GM19043 (cell line): Measurements from ENCODE around the gene MCM5.

ENCODE experiments used
- ATAC-seq: cut with Tn5 transposase; IDR thresholded peaks from one replicate; pipeline ENCODE4 v1.9.1; 2021; ENCODE audit warnings: low read depth; ENCODE audit not compliant: unreplicated experiment

MCM5 gene

GRCh38 chr22:35400501-35400790 is 506 bp downstream of the MCM5 start:
- ATAC-seq, result no peak

GRCh38 chr22:35401863-35402262 is 1.9 kb downstream of the MCM5 start:
- ATAC-seq, result no peak

- no peak for ATAC-seq
These were observed 3.4 kb downstream of the MCM5 start for GRCh38 chr22:35403356-35403755.

DNA sequence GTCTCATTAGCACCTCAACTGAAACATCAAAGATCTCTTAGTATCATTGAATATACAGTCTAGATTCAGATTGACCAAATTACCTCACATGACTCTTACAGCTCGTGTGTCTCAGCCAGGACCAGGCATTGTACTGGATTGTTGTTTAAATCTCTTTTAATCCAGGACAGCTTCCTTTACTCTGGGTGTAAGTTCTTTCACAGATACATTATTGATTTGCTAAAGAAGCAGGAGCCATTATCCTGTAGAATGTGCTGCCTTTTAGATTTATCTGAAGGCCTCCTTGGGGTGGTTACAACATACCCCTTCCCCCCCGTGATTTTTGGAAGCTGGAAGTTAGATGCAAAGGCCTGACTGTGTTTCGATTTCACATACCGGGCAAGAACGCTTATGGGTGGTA is 4.2 kb downstream of the MCM5 start:
- no peak for ATAC-seq

- ATAC-seq, result no peak
These were observed 6.5 kb downstream of the MCM5 start for GRCh38 chr22:35406443-35406842.

- no peak for ATAC-seq
These were observed 7.4 kb downstream of the MCM5 start for GRCh38 chr22:35407362-35407761.

DNA sequence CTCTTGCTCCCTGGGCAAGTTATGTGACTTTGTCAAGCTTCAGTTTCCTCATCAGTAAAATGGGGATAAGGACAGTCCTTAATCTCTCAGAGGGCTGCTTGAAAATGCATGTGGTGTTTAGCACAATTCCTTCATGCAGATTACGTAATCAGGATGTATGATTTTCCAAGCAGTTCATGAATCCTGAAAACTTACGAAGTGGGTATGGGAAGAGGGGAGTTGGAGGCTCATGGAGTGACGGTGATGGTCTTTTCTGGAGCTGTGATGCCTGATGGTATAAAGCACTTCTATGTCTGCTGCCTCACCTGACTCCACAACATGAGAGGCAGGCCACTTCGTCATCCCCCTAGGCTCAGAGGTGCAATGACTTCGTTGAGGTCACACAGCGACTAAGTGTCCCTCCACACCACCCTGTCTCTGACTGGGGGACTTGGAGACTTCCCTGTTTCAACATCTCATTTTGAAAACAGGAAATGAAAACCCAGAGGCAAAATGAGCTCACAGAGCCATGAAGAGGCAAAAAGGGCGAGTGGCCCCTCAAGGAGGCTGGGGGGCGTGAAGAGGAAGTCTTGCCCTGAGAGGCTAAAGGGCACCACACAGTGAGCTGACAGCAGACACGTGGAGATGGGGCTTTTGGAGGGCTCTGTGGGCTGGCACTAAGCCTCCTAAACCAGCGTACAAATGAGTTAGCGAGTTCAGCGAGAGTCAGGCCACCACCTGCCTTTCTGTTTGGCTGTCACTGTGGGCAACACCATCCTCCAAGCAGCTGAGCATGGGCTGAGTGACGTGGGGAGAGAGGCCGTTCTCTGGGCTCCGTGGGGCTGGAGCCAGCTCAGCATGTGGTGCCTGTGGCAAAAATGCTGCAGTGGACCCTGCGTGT is 10.1 kb downstream of the MCM5 start:
- ATAC-seq, result peak; percentile 63

DNA sequence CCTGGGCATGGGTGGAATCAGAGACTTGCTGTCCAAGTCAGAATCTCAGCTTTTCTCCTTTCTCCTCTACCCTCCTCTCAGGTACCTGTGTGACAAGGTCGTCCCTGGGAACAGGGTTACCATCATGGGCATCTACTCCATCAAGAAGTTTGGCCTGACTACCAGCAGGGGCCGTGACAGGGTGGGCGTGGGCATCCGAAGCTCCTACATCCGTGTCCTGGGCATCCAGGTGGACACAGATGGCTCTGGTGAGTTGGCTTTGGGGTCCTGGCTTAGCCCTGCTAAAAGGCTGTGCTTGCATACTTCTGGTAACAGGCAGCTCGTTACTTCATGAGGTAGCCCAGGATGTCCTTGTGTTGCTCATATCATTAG is 10.7 kb downstream of the MCM5 start:
- no peak for ATAC-seq

DNA sequence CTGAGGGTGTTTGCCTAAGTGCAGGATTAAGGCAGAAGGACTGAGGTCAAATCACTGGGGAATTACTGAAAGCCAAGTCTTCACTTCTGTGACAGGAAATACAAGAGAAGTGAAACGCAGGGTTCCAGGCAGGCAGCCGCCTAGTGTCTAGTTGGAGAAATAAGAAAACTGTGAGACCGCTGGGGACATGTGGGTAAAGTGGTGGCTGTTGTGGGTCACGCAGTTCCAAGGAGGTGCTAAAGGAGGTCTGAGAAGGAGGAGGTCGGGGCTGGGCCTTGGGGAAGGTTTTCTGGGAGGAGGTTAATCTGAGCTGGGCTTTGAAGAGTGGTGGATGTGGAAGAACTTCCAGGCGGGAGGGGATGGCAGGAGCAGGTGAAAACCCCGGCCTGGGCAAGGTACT is 11.2 kb downstream of the MCM5 start:
- ATAC-seq, result no peak

GRCh38 chr22:35413624-35414023 is 13.7 kb downstream of the MCM5 start:
- no peak for ATAC-seq

DNA sequence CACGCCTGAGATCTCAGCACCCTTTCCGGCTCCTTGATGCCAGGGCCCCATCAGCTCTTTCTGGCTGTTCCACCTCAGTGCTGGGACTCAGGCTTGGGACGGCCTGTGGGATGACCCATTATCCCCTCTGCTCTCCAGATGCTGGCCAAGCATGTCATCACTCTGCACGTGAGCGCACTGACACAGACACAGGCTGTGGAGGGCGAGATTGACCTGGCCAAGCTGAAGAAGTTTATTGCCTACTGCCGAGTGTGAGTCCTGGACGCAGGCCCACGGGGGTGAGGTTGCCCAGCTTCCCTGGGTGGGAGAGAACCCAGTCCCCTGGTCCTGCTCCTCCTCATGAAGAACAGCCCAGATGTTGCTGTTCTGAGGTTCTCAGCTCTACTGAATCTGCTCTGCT is 17.7 kb downstream of the MCM5 start:
- ATAC-seq, result no peak

- no peak for ATAC-seq
These were observed 18.1 kb downstream of the MCM5 start for GRCh38 chr22:35418088-35418487.

DNA sequence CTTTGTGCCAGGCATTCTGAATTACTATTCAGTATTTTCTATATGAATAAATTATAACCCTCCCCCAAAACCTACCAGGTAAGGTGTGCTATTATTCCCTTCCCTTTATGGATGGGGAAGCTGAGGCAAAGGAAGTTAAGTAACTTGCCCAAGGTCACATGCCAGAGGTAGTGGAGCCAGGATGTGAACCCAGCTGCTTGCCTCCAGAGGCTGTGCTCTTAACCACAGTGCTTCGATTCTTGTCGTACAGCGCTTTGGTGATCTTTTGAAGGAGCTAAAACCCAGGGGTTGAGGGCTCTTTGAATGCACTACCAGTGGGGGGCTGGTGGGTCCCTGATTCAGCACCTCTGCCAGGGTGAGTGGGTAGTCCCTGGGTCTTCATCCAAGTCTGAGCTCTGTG is 18.8 kb downstream of the MCM5 start:
- no peak for ATAC-seq

GRCh38 chr22:35419756-35420155 is 19.8 kb downstream of the MCM5 start:
- ATAC-seq, result no peak

- ATAC-seq, result no peak
These were observed 21.2 kb downstream of the MCM5 start for GRCh38 chr22:35421121-35421520.

DNA sequence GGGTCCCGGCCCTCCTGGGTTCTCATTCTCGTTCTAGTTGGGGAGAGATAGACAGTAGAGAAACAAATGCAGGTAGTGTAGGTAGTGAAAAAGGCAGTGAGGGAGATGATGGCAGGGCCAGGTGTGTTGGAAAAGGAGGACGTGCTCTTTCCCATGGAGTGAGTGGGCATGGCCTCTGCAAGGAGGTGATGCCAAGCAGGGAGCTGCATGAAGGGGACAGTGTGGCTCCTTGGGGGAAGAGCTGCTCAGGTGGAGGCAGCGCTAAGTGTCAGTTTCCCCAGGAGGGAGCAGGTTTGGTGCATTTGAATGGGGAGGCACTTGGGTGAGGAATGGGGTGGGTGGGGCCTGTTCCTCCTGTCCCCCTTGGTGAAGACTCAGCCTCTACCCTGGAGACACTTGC is 22.2 kb downstream of the MCM5 start:
- no peak for ATAC-seq

GRCh38 chr22:35422936-35423335 is 23.0 kb downstream of the MCM5 start:
- no peak for ATAC-seq

- ATAC-seq, result no peak
These were observed 24.1 kb downstream of the MCM5 start for GRCh38 chr22:35424081-35424480.

GRCh38 chr22:35424761-35425160 is 24.8 kb downstream of the MCM5 start:
- ATAC-seq, result no peak

DNA sequence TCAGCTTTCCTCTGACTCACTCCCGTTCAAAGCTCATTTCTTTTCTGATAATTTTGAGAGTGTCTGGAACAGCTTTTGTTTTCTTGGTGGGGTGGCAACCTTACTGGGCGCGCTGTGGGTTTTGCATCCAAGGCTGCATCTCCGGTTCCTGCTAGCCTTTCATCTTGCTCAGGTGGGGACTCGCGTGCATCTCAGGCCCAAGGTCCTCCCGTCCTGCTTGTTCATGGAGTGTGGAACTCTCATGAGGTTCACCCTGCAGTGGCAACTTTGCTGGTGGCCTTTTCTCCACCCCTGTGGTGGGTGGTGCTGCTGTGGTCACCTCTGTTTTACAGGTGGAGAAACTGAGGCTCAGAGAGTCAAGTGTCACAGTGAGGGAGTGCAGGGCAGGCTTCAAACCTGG is 25.6 kb downstream of the MCM5 start:
- ATAC-seq, result no peak

DNA sequence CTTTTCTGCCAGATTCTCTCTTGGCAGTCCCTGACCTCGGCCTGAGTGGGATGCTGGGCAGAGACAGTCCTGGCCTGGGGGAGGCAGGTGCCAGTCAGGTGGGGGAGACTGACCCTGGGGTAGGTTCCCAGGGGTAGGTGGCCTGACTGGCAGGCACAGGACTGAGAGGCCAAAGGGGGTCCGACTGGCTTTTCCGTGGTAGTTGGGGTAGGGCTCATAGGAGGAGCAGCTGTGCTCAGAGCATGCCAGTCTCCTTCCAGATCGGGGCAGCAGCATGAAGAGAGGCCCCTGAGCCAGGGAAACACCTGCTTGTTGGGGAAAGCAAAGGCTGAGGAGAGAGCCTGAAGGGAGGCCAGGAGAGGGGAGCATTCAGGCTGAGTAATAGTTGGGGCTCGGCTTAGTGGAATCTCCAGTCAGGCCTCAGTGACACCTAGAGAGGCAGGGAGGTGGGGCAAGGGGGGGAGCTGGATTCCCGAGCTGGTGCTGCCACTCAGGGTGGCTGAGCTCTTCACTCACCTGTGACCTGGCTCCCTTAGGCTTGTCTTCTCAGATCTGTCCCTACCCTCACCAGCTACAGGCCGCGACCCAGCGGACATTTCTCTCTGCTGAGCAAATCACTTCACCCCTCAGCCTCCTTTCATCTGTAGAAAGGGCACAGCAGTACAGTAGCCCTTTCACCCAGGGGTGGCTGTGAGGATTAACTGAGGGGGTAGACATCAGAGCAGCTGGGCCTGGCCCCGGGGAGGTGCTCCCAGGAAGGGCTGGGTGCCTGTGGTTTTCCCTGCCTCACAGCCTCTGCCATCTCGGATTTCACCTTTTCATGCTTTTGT is 26.2 kb downstream of the MCM5 start:
- no peak for ATAC-seq

DNA sequence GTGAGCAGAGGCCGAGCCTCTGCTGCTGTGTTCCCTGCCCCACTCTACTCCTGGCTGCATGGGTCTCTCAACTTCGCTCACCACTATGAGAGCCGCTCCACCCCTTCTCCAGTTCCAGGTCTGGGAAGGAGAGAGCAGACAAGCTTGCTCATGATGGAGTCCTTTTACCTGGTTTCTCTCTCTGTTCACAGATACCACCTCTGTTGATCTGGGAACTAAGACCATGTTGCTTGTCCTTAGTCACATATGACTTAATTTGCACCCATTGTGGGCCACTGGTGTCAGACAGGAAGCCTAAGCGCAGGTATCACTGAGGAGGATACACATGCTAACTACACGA is 26.8 kb downstream of the MCM5 start:
- ATAC-seq, result no peak
